SIG-M5 treated with dmso at 0.1 percent for 504 hours (cell line): Measurements from ENCODE around the gene NPAS2.

Experiments
- DNase-seq: peaks from one replicate; lab custom pipeline; 2025; ENCODE audit not compliant: unreplicated experiment; lab: John Stamatoyannopoulos, UW

Gene NPAS2

GRCh38 chr2:101037161-101037755 is 217.3 kb downstream of the NPAS2 start:
- no peak for DNase-seq

- DNase-seq, result peak; percentile 92
Measured at GRCh38 chr2:101038455-101039255, 218.7 kb downstream of the NPAS2 start.

- DNase-seq, result no peak
Measured at GRCh38 chr2:101040072-101040471, 220.1 kb downstream of the NPAS2 start.

- DNase-seq, result peak; percentile 69
Measured at GRCh38 chr2:101040761-101041160, 220.8 kb downstream of the NPAS2 start.

- DNase-seq, result peak; percentile 95
Measured at GRCh38 chr2:101041413-101041812, 221.5 kb downstream of the NPAS2 start.

GRCh38 chr2:101045330-101045729 is 225.4 kb downstream of the NPAS2 start:
- no peak for DNase-seq
